HG02759 (cell line): Measurements from ENCODE around the gene ONECUT3.

Source experiments
- ATAC-seq: cut with Tn5 transposase; IDR thresholded peaks from one replicate; pipeline ENCODE4 v1.9.1; 2021; ENCODE audit warnings: mild to moderate bottlenecking, moderate library complexity; ENCODE audit not compliant: unreplicated experiment

Gene ONECUT3

GRCh38 chr19:1767464-1767933 is 14.2 kb downstream of the ONECUT3 start:
- ATAC-seq = no peak

- no peak for ATAC-seq
These were observed 14.9 kb downstream of the ONECUT3 start for GRCh38 chr19:1768248-1768647.

- no peak for ATAC-seq
These were observed 15.8 kb downstream of the ONECUT3 start for GRCh38 chr19:1768918-1769644.

- ATAC-seq = no peak
These were observed 16.3 kb downstream of the ONECUT3 start for GRCh38 chr19:1769645-1769985.

DNA sequence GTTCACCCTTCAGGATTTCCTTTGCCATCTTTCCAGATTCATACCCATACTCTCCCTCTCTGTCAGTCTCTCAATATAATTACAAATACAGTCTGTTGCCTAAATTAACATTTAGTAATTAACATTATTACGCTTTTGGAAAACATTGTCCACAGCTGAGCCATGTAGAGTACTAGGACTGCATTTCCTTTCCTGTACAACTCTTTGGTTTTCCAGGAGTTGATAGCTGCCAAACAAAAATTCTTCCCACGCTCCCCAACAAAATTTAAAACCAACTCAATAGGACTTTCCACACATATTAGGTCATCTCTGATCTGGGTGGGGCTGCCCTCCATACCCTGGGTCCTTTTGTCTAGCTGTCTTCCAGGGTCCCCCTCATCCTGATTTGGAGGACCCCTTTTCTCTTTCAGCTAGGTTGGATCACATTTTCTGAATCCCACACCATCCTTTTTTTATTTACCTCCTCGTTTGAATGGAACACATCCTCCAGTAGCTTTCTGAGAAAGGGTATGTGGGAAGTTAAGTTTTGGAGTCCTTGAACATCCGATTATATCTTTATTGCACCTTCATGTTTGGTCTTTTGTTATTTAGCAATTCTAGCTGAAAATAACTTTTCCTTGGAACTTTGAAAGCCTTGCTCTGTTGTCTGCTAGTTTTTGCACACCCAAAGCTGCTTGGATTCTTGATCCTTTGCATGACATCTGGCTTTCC is 17.7 kb downstream of the ONECUT3 start:
- ATAC-seq = no peak

DNA sequence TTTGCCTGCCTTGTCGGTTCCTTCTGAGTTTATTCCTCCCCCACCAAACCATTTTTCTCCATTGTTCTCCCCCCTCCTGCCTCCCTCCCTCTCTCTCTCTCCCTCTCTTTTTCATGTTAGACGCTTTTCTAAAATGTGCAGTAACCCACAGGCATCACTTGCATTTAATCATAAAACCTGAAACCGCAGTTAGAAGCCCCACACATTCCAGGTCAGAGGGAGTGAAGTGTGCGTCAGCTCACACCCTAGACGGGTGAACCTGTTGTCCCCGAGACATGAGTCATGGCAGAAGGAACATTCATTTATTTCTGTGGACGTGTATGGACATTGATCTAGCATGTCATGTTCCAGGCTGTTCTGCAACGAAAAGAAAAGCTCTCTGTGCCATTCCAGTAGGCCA is 19.9 kb downstream of the ONECUT3 start:
- no peak for ATAC-seq

DNA sequence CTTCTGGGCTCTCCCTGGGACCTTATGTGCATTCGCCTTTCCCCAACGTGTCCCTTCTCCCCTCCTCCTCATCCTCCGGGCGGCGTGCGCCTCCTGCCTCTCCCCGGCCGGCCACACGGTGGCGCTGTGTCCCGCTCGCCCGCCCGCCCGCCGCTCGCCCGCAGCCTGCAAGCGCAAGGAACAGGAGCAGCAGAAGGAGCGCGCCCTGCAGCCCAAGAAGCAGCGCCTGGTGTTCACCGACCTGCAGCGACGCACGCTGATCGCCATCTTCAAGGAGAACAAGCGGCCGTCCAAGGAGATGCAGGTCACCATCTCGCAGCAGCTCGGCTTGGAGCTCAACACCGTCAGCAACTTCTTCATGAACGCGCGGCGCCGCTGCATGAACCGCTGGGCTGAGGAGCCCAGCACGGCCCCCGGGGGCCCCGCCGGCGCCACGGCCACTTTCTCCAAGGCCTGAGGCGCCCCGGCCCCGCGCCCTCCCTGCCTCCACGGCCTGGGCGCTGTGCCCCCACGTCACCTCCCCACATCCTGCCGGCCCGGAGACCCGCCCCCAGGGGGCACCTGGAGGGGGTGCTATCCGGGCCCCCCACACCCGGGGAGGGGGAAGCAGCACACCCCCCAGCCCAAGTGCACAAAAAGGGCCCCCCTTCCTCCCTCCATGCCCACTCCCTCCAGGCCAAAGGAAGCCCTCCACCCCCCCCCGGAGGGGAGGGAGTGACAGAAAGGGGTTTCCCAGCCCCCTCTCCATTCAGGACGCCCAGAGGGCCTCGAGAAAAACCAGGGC is 21.9 kb downstream of the ONECUT3 start:
- no peak for ATAC-seq

GRCh38 chr19:1775951-1776605 is 22.8 kb downstream of the ONECUT3 start:
- ATAC-seq = no peak

DNA sequence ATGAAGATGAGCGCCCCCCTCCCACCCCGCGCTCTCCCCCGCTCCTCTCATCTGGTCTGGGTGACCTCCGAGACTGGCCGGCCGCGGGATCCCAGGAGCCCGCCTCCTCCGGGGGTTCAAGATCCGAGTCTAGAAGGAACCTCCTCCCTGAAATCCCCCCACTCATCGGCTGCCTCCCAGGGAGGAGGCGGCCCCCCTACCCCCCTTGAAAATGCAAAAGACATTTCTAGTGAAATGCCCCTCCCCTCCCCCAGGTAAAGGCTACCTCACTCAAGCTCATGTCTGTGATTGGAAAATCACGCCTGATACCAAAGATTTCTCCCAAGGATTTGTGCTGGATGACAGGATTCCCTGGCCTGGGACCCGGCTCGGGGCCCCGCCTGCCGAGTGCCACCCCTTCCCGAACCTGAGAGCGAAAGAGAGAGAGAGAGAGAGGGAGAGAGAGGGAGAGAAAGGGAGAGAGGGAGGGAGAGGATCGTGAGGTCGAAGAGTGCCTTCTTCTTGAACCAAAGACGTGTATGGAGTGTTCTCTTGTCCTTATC is 23.4 kb downstream of the ONECUT3 start:
- no peak for ATAC-seq

DNA sequence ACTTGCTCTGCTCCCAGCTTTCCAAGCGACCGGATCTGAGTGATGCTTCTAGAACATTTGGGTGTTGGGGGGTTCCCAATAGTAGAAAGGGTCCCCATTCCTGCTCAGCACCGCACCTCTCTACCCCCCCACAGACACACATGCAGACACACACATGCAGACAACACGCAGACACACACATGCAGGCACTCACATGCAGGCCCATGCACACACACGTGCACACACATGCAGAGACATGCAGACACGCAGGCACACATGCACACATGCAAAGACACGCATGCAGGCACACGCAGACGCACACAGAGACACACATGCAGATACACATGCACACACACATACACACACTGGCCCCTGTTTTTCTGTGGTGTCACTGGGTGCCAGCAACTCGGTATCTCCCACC is 23.8 kb downstream of the ONECUT3 start:
- no peak for ATAC-seq

DNA sequence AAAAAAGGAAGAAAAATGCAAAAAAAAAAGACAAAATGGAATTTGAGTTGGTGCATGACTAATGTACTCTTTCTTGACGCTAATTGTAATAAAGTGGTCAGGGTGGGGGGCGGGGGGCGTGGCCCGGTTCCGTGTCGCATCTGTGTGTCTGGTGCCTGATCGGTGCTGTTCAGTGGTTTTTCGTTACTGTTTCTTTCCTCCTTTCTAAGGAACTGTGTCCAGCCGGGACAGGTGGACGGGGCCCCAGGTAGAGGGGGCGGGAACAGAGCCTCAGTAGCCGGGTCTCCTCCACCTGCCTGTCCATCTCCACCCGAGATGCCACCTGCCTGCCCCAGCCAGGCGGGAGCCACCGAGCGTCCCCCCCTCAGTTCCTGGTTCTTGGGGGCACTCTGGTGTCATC is 26.3 kb downstream of the ONECUT3 start:
- no peak for ATAC-seq

- ATAC-seq = no peak
These were observed 27.1 kb downstream of the ONECUT3 start for GRCh38 chr19:1780272-1780958.

DNA sequence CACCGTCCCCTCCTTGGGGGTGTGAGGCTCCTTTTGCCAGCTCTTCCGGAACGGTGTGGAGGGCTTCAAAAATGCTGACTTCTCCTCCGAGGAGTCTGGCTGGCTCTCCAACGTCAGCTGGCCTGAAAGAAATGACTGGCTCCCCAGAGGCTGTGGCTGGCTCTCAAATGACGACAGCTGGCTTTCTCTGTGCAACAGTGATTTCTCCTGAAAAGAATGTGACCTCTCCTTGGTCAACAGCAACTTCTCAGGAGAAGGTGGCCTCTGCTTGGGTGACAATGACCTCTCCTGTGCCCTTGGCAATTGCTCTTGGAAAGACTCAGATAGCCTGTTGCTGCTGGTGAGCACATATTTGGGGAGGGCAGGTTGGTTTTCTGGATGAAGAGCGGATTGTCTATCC is 29.2 kb downstream of the ONECUT3 start:
- ATAC-seq = no peak

GRCh38 chr19:1783354-1783753 is 30.0 kb downstream of the ONECUT3 start:
- ATAC-seq = no peak

GRCh38 chr19:1783874-1784273 is 30.6 kb downstream of the ONECUT3 start:
- ATAC-seq = no peak

DNA sequence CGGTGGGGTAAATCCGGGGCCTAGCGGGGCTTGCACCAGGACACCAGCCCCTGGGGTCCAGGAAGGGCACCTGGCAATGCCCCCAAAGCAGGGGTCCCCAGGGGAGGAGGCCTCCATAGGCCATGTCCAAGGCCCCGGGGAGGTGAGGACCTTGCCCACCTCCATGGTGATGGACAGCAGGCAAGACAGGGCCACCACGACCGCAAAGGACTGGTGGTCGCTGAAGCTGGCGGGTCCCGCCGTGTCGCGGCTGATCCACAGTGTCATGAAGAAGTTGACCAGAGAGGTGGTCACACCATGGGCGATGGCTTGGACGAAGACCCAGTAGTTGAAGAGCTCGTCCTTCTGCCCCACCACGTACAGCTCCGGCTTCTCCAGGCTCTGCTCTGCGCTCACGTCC is 32.0 kb downstream of the ONECUT3 start:
- ATAC-seq = no peak

GRCh38 chr19:1786668-1787067 is 33.4 kb downstream of the ONECUT3 start:
- no peak for ATAC-seq

DNA sequence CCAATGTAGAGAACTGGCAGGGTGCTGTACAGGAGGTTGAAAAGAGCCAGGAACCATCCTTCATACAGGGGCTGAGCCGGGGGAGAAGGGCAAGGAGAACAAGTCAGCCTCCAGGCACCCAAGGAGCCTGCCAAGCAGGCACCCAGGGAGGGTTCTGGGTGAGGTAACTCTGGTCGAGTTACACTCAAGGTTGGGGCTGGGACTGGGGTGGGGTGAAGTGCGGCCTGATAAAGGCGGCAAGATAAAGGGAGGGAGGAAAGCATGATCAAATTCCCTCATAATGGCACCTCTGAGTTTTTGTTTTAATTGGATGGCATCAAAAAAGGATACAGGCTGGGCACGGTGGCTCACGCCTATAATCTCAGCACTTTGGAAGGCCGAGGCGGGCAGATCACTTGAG is 33.8 kb downstream of the ONECUT3 start:
- no peak for ATAC-seq

GRCh38 chr19:1789261-1790041 is 36.1 kb downstream of the ONECUT3 start:
- ATAC-seq = no peak
